Measurements from ENCODE around the gene COL9A3.

COL9A3 gene

DNA sequence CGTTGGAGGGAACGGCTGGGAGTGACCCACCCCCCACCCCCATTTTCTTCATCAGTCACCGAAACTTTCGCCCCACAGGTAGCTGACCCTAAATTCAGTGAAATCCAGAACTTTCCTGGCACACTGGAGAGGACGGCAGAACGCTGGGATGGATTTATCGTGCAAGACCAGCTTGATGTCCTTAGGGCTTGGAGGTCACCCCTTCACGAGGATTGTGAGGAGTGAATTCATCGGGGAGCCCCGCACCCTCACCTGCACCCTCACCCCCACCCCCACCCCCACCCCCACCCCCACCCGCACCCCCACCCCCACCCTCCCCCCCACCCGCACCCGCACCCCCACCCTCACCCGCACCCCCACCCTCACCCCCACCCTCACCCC, 58.1 kb downstream of the COL9A3 start:
- TF ChIP-seq, protein P1, sequence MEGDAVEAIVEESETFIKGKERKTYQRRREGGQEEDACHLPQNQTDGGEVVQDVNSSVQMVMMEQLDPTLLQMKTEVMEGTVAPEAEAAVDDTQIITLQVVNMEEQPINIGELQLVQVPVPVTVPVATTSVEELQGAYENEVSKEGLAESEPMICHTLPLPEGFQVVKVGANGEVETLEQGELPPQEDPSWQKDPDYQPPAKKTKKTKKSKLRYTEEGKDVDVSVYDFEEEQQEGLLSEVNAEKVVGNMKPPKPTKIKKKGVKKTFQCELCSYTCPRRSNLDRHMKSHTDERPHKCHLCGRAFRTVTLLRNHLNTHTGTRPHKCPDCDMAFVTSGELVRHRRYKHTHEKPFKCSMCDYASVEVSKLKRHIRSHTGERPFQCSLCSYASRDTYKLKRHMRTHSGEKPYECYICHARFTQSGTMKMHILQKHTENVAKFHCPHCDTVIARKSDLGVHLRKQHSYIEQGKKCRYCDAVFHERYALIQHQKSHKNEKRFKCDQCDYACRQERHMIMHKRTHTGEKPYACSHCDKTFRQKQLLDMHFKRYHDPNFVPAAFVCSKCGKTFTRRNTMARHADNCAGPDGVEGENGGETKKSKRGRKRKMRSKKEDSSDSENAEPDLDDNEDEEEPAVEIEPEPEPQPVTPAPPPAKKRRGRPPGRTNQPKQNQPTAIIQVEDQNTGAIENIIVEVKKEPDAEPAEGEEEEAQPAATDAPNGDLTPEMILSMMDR (IDR thresholded peaks at IDR 0.05; ENCODE audit: extremely low read depth, missing control alignments): no peak
- no peak for DNase-seq (ENCODE audit: low spot score)

DNA sequence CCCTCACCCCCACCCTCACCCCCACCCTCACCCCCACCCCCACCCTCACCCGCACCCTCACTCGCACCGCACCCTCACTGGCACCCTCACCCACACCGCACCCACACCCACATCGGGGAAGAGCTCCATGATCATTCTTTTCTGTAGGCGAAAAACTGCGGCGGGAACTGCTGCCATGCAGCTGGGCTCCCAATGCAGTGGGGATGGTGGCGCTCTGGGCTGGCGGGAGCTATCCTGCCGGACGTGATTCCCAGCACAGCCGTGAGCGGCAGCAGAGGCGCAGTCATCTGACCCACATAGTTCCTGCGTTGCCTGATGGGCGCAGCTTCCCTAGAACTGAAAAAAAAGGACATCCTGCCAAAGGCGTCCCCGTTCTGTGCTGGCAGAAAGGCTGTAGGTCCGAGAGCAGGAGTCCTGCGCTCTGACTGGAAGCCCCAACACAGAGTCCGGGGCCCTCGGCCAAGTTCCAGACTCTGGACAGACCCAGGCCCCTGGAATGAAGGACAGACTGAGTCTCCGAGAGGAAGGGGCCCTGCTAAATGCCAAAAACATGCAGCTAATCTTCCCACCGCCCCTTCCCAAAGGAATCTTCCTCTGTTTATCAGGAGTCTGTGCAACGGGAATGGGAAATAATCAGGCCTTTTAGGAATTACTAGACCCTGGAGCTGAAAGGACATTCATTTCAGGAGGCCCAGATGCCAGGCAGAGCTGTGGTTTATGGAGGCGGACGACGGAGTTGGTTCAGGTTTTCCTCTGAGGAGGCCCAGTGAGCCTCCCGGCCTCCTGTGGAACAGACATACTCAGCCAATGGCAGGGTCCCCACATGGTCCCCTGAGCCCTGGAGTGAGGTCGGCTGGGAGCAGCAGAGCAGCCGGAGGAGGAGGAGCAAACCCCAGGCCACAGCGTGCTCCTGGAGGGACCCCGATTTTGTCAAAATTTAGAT, 58.8 kb downstream of the COL9A3 start:
- TF ChIP-seq, protein P1 (IDR thresholded peaks at IDR 0.05; ENCODE audit: extremely low read depth, missing control alignments): no peak
- no peak for DNase-seq (ENCODE audit: low spot score)

DNA sequence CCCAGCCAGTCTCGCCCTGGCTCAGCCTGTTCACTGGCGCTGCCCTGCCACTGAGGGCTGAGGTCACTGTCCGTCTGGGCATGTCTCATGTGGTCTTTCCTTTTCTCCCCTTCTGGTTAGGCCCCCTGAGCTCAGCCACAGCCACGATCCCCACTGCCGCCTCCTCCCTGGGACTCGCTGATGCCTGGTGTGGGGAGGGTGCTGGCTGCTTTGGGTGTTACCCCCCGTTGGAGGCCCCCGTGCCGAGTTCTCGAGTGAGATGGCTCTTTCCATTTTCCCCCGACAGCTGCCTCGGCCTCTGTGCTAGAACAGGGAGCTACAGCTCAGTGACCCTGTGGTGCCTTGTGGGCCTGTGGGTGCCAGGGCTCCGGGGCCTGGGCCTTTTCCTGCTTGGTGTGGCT, 59.7 kb downstream of the COL9A3 start:
- DNase-seq (ENCODE audit: low spot score): no peak
- TF ChIP-seq, protein P1 (IDR thresholded peaks at IDR 0.05; ENCODE audit: extremely low read depth, missing control alignments): no peak

DNA sequence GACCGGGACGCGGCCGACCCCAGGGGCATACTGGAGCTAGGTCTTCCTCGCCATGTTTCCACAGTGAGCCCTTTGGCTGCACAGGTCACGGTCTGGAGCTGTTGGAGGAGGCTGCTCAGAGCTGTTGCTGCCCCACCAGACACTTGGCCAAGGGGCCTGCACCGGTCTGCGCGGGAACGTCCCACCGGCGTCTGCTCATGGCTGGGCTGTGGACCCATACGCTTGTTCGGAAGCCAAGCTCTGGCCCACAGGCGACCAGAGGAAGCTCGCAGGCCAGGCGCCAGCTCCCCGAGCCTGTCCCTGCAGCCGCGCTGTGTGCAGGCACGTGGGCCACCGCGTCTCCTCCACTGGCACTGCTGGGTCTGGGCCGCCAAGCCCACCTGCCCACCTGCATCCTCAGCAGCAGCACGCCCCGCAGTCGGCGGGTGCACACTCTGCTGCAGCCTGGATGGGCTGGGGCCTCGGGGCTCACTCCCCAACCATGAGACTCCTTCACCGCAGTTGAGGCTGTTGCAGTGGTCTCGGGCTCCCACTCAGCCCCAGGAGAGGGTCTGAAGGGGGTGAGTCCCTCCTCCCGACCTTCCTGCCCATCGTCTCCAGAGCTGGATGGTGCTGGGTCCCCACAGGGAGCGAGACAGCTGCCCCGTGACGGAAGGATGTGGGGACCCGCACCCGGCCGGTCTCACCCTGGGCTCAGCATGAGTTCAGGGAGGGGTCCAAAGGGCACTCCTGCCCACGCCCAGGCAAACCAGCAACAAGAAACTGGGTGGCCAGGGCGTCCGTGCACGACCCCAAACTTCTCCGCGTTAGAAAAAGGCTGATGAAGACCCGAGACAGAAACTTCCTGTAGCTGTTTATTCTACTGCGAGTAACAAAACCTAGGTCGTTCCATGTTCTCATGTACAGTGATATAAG, 60.3 kb downstream of the COL9A3 start:
- TF ChIP-seq, protein P1 (IDR thresholded peaks at IDR 0.05; ENCODE audit: extremely low read depth, missing control alignments): no peak
- DNase-seq (ENCODE audit: low spot score): no peak

DNA sequence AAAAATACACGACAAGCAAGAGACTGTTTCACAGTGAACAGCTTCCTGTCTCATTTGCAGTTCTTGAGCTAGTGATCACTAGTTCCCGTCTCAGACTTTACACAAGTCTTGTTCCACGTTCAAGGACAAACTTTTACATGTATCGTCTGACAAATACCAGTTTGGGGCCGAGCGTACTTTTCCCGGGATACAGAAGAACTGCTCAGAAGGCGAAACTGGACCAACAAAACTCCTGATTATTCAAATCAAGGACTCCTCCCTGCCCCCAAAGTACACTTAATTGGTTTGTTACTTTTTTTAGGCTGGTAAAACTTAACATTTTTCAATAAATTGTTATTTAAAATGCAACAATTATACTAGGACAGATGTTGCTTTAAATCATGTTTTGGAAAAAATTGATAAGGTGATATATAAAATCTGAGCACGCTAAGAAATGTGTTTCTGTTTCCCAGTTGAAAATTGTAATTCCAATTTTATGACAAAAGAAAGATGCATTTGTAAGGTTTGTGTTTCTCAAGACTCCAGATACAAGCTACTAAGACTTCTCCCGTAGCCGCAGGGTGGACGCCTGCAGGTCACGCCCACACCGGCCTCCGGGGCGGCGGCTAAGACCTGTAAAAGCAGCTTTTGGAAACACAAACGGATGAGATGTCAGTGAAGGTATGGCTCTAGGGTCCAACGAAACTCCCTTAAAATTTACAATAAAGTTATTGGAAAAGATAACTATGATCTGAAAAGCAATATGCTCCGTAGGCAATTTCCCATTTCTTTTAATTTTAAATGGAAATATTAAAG, 61.6 kb downstream of the COL9A3 start:
- DNase-seq (ENCODE audit: low spot score): no peak
- TF ChIP-seq, protein P1 (IDR thresholded peaks at IDR 0.05; ENCODE audit: extremely low read depth, missing control alignments): no peak

DNA sequence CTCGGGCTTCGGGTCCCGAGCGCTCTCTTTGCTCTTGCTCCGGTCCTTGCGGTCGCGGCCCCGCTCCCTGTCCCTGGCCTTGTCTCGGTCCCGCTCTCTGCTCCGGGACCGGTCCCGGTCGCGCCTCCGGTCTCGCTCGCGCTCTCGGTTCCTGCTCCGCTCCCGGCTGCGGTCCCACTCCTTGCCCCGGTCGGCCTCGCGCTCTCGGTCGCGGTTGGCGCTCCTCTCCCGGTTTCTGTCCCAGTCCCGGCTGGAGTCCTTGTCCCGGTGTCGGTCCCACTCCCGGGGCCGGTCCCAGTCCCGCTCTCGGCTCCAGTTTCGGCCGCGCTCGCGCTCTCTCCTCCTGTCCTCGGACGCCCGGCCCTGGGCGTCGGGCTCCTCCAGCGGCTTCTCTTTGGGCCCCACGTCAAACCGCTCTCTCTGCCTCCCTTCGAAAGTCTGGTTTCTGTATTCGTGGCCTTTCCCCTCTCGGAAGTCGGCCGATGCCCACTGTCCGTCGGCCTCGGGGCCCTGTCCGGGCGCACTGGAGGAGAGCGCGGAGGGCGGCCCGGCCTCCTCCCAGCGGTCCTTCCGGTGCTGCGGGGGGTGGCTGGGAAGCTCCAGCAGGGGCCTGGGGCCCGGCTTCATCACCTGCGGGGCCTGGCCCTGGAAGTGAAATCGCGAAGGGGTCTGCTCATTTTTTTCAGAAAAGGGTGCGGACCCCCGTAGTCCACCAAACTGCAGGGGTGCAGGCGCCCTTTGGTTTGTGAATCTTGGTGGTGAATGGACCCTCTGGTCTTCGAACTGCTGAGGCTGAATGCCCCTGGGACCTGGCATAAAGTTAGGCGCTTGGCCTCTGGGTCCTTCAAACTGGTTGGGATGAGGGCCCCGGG, 62.7 kb downstream of the COL9A3 start:
- DNase-seq (ENCODE audit: low spot score): no peak
- TF ChIP-seq, protein P1 (IDR thresholded peaks at IDR 0.05; ENCODE audit: extremely low read depth, missing control alignments): no peak
